Non-pigmented ciliary epithelial cell (primary cell): ENCODE results near the gene SPATA13.
"Not testable (repeated sequence)": the region's sequence is repeated elsewhere in the genome, so short reads cannot be mapped to it uniquely, and the experiment has no call there.

ENCODE experiments used
- DNase-seq: peaks from one replicate; pipeline ENCODE4 v3.0.0-alpha.2; 2010; ENCODE audit warnings: low read depth

SPATA13 gene

DNA sequence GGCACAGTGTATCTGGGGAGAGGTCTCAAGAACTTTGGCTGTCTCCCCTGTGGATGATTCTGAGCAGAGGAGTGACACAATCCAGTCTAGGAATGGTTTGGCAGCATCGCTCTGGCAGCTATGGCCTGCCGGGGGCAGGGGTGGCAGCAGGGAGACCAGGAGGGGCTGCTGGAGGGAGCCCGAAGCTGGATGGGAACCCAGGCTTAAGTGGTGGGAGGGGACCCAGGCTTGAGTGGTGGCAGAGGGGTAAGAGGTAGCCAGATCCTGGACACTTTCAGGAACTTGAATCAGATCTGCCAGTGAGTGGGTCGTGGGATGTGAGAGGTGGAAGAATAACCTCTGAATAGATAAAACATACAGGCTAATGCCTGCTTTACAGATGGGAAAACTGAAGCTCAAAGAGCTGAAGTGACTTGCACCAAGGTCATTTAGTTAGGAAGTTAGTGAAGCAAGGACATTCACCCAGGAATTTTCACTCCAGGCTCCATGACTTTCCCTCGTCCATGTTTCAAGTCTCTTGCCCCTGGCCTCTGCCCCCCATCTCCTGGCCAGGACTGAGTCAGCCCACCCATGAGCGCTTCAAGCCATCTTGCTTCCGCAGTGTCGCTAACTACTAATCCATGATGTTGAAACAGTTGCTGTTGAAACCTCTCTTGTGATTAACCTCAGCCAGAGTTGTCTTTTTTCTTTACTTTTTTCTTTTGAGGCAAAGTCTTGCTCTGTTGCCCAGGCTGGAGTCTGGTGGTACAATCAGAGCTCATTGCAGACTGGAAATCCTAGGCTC lies 119.0 kb downstream of the SPATA13 start:
- DNase-seq: no peak

GRCh38 chr13:24280720-24281119 lies 120.2 kb downstream of the SPATA13 start:
- no peak for DNase-seq

- no peak for DNase-seq
Observed at GRCh38 chr13:24281188-24282008, 120.9 kb downstream of the SPATA13 start.

GRCh38 chr13:24282256-24282655 lies 121.7 kb downstream of the SPATA13 start:
- DNase-seq: no peak

DNA sequence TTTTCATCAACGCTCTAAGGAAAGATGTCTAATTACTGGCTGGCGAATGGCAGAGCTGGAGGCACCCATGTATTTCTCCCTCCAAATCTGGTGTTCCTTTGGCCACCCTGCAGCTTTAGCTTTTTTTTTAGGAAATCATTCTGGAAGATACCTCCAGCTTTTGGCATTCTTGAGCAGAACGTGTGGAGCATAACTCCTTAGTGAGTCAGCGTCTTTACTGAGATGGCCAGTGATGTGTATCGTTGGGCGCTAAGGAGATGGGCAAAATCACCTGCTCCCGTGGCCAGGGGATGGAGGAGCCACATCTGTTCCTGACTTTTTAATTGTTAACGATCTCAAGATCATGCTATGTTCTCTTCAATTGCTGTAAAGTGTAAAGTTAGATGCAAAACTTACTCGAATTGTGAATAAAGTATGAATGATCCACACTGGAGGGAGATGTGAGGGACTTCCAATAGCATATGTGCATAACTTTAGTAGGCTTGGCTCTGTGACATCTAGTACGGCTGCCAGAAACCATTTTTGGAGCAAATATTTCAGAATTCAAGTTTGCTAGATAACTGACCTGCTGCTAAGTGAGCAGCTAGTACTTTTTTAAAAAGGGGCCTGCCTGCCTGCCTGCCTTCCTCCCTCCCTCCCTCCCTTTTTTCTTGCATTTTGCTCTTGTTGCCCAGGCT lies 124.5 kb downstream of the SPATA13 start:
- DNase-seq: no peak

DNA sequence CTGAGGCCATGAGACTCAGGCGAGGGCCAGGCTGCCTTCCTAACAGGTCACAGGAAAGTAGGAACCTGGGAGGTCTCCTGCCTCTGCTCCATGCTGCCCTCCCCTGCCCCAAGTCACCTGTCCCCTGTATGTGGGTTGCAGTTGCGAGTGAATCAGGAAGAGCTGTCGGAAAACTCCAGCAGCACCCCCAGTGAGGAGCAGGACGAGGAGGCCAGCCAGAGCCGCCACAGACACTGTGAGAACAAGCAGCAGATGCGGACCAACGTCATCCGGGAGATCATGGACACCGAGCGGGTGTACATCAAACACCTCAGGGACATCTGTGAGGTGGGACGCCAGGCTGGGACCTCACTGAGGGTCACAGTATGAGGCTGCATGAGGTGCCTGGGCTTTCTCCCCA lies 126.1 kb downstream of the SPATA13 start:
- DNase-seq: no peak

DNA sequence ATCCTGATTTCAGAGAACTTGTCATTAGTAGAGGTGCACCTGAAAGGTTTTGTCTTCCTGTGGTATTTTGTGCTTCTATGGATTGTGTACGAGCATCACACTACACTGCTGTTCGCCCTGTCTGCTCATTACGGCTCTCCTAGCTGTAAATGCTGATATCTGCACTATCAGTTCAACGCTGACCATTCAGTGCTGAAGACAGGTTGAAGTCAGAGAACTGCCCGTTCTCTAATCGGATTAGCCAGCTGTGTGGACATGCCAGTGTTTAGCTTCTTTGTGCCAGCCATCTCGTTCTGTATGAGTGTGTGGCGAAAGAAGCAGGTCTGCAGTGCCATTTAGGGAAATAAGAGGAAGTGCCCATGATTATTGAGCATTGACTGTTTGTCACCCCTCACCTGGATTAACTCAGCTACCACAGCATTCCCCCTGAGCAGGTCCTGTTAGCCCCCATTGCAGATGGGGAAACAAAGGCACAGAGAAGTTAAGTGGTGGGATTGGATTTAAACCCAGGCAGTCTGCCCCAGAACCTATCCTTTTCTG lies 127.3 kb downstream of the SPATA13 start:
- DNase-seq: no peak

GRCh38 chr13:24288870-24289269 lies 128.3 kb downstream of the SPATA13 start:
- DNase-seq: peak; percentile 43

DNA sequence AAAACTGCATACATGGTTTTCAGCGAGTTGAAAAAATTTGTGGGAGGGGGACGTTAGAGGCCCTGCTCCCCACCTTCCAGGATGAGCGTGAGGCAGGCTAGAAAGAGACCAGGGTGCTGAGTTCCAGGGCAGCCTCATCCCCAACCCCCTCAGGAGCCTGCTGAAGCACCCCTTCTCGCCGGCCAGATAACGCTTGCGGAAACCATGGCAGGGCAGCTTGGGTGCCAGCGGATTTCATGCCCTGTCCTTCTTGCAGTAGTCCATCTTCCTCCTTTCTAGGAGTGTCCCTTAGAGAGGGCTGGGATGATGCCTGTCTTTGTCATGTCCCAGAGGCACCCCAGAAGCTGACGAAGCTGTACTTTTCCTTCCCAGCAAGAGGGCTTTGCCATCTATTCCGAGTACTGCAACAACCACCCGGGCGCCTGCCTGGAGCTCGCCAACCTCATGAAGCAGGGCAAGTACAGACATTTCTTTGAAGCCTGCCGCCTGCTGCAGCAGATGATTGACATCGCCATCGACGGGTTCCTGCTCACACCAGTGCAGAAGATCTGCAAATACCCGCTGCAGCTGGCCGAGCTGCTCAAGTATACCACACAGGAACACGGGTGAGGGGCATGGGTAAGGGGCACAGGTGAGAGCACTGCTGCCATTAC lies 129.9 kb downstream of the SPATA13 start:
- DNase-seq: no peak

GRCh38 chr13:24292481-24292880 lies 132.0 kb downstream of the SPATA13 start:
- peak; percentile 26 for DNase-seq

DNA sequence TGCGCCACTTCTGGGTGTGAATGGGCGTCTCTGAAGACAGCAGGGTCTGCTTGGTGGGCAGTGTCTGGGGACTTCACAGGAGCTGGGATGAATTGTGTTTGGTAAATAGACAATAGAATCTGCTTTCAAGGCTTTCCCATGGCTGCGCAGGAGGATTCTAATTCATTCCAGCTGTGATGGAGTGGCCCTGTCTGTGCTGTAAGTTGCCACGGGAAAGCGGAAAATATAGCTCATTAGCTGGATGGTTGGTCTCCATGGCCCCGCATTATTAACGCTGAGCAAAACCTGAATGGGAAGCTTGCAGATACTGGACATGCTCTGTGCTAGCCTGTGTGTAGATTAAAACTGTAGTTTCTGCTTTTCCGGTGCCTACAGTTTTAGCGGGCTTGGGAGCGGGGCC lies 133.2 kb downstream of the SPATA13 start:
- no peak for DNase-seq

DNA sequence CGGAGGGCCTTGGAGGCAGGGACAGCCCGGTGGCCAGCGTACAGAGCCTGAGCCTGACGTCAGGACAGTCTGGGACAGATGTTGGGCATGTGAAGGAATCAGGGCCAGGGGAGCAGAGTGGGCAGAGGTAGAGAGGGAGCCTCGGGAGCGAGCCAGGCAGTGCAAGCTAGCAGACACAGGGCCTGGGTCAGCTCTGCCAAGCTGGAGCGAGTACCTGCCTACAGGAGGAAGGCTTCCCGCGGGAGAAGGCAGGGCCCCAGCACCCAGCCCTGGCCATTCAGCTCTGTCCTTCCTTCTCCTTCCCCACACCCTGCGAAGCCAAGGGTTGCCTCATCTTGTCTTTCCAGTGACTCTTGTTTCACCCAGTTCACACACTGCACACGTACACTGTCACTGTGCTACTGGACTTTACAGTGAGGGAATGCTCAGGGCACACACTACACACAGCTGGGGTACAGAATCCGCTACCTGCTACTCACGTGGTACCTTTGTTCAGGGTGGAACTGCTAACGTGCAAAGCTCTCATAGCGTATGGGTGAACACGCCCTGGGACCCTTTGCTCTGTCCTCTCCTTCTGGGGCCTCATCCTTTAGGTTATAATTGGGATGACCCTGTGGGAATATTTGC lies 139.1 kb downstream of the SPATA13 start:
- no peak for DNase-seq

DNA sequence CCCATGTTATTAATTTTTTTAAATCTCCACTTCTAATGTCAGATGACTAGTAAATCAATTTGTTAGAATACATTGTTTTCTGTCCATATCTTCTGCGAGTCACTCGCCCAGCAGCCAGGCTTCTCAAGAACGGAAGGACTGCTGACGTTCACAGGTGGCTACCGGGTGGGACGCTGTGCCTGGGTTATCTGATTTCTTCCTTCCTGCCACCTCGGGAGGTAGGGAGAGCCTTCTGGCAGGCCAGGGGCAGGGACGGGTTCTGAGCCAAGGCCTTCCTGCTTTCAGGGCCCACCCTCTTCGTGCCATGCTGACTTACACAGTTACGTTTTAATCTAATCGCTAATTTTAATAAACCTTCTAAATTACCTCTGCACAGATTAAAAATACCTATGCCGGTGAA lies 140.9 kb downstream of the SPATA13 start:
- DNase-seq: no peak

GRCh38 chr13:24301911-24302310 lies 141.4 kb downstream of the SPATA13 start:
- no peak for DNase-seq

- no peak for DNase-seq
Observed at GRCh38 chr13:24304620-24305019, 144.1 kb downstream of the SPATA13 start.

DNA sequence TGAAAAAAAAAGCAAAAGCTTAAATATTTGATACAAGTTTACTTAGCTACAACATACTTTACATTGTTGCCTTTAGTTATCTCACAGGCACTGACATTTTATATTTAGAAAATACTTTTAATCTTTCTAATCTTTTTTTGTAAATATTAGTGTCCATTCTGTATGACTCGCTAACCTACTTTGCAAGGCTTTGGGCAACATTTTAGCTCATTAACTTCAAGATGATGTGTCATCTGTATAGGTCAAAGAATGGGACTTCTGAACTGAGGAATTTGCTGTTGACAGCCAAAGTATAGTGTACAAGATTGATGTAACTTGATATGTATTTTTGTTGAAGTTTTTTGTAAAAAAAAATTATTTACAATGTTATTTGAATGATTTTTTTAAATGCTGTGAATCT lies 146.1 kb downstream of the SPATA13 start:
- DNase-seq: no peak

DNA sequence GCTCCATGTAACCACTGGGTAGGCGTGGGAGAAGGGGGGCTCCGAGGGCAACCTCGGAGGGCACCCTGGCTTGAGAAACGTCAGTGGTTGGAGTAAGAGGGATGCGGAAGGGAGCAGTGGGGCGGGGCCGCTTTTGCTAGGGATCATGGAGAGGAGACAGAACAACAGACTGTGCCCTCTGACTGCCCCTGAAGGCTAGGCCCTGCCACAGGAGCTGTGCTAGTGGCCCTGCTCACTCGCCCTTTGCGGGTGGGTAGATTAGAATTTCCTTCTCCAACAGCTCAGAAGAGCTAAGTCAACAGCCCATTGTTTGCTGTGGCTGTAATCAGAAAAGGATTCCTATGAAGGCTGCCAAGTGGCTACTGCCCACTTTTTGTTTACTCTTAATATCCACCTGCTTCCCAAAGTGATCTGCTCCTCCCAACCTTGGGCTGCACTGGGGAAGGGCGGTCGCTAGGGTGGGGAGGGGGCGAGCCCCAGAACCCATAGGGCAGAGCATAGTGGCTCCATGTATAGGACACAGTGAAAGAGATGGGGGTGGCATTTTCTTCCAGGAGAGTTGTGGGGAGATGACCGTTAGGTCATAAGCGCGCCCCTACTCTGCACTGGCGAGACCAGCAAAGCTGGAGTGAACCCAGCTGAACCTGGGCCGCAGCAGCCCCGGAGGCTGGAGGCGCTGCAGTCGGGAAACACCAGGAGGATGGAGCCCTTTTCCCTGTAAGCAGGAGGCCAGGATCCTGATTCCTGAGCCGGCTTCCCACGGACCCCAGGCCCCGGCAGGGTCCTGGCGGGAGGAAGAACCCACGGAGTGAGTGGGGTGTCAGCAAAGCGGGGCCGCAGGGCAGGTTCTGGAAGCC lies 146.9 kb downstream of the SPATA13 start:
- no peak for DNase-seq

- no peak for DNase-seq
Observed at GRCh38 chr13:24308068-24308445, 147.5 kb downstream of the SPATA13 start.

DNA sequence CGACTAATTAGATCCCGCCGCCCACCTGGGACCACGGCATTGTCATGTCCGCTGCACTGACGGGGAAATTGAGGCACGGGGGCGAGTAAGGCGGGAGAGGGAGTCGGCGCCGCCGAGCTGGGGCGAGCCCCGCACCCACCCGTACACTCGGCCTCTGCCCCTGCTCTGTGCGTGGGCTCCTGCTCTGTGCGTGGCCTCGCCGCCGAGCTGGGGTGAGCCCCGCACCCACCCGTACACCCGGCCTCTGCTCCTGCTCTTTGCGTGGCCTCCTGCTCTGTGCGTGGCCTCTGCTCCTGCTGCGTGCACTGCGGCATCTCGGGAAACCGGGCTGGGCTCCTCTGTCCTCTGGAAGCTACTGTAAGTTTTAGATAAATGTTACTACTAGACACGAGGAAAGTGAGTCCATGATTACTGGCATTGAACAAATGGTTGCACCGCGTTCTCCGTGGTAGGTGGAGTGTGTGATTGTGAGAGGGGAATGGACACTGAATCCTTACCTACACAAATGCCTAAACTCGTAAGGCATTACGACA lies 148.0 kb downstream of the SPATA13 start:
- no peak for DNase-seq

DNA sequence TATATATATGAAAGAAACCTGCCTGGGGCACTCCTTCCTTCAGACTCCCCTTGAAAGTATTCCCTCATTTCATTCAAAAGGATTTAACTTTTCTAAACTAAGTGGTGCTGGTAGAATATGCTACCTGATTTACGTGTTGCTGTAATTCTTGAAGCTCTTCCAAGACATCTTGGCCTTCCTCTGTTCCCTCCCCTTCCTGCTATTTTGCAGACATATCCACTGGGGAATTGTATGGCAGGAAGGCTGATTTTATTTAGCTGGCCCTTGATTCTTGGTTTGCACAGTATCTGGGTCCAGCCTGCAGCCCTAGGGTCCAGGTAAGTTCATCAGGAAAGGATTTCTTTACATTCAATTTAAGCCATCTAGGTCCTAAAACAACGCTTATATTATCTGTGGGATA lies 148.8 kb downstream of the SPATA13 start, which contains the start of gene C1QTNF9:
Gene C1QTNF9 (plus strand): TSS at position 281 of the 400 bp plus-strand sequence. CDS start 6,424 bp downstream, outside the sequence.
- DNase-seq: not testable (repeated sequence)
